Liver (tissue), 3 donors: ENCODE measurements around the gene BRD9.

Experiments used
- CTCF ChIP-seq: fragments of 150-350 bp; IDR thresholded peaks from 2 replicates; pipeline ENCODE4 v1.5.1; 2017; ENCODE audit warnings: improper control_type of control experiment, low read depth, low read length; ENCODE audit not compliant: missing input control
- EGR1 ChIP-seq, 2 donors: IDR thresholded peaks; 2 replicates each; pipeline ENCODE4 v1.6.1; 2016 to 2018; ENCODE audit warnings: antibody characterized with exemption in 2 of 2, low read depth in 2 of 2
- MAX ChIP-seq: IDR thresholded peaks from 2 replicates; pipeline ENCODE4 v1.6.1; 2016; ENCODE audit warnings: antibody characterized with exemption
- TAF1 ChIP-seq: conservative IDR thresholded peaks from 2 replicates; pipeline ENCODE4 v1.6.1; 2016; ENCODE audit warnings: antibody characterized with exemption, mild to moderate bottlenecking
- YY1 ChIP-seq: IDR thresholded peaks from 2 replicates; pipeline ENCODE4 v1.6.1; 2016; ENCODE audit warnings: antibody characterized with exemption, mild to moderate bottlenecking
- donor health status: healthy.
- donor health status: healthy.

GRCh38 chr5:930866-931265 lies 38.3 kb upstream of the BRD9 start:
- TF ChIP-seq CTCF (no peak), EGR1 (IDR thresholded peaks at IDR 0.05; ENCODE audit: low read depth in 2 of 2) (no peak), YY1 (no peak), MAX (no peak), TAF1 (no peak)
